ENCODE data around the gene DBF4B. TPM values are rescaled to one million over a fixed set of nuclear protein-coding genes. Genes with fewer than 3 reads are reported as not detected.
"Not testable (repeated sequence)": the region's sequence is repeated elsewhere in the genome, so short reads cannot be mapped to it uniquely, and the experiment has no call there.

Gene DBF4B
- total RNA-seq, 2 donors from 2014 or later: 31.1 to 44.9 TPM

DNA sequence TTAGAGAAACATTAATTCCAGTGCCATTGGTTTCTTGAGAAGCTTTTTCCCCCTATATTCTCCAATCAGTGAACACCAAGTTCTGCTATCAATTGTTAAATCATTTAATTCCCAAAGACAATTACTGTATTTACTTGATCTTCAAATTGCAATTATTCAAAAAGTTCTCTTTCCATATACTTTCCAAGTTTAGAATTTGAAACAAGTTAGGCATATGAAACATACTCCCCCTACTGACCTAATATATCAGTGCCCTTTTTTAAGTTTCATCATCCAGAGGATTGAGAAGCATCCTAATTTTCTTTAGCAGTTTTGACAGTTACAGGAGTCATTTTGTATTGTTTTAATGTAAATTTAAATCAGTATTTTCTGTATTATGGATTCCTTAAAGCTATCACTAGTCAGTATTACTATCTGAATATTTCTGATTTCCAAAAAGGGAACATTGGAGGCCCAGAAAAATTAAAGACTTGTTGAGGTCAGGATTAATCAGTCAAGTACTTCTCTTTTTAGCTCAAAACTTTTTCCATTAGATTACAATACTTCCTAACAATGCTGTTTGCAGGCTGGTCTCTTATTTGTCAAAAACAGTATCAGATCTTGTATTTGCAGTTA, 35.9 kb upstream of the DBF4B start:
- H3K4me3 Mint-ChIP-seq: no peak overlapping the region
- peaks cover 3% of the 10 kb centered on the region for H3K27me3 Mint-ChIP-seq (ENCODE audit: insufficient read depth)
- Histone ChIP-seq H3K4me3 (ENCODE audit: low read length) (no peak overlapping the region), H3K27me3 (ENCODE audit: control insufficient read depth, insufficient read depth, low read length, poor library complexity, severe bottlenecking) (no peaks in the 10 kb centered on the region), H3K36me3 (ENCODE audit: control insufficient read depth, insufficient read depth, low read length) (no peaks in the 10 kb centered on the region), H3K27ac (ENCODE audit: low read depth, low read length) (no peak overlapping the region), H3K9me3 (ENCODE audit: control insufficient read depth, low read length) (no peaks in the 10 kb centered on the region), H3K4me1 (ENCODE audit: control insufficient read depth, insufficient read depth, low read length) (no peaks in the 10 kb centered on the region), H3K9ac (ENCODE audit: extremely low read depth, low read length, poor library complexity, severe bottlenecking) (no peak overlapping the region)
- H3K4me1 Mint-ChIP-seq: no peaks in the 10 kb centered on the region
- TF ChIP-seq, protein P1, sequence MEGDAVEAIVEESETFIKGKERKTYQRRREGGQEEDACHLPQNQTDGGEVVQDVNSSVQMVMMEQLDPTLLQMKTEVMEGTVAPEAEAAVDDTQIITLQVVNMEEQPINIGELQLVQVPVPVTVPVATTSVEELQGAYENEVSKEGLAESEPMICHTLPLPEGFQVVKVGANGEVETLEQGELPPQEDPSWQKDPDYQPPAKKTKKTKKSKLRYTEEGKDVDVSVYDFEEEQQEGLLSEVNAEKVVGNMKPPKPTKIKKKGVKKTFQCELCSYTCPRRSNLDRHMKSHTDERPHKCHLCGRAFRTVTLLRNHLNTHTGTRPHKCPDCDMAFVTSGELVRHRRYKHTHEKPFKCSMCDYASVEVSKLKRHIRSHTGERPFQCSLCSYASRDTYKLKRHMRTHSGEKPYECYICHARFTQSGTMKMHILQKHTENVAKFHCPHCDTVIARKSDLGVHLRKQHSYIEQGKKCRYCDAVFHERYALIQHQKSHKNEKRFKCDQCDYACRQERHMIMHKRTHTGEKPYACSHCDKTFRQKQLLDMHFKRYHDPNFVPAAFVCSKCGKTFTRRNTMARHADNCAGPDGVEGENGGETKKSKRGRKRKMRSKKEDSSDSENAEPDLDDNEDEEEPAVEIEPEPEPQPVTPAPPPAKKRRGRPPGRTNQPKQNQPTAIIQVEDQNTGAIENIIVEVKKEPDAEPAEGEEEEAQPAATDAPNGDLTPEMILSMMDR (conservative IDR thresholded peaks at IDR 0.05): peak; percentile 85
- peaks cover 4% of the 10 kb centered on the region for H3K36me3 Mint-ChIP-seq (ENCODE audit: low read depth)
- no peak overlapping the region for H3K27ac Mint-ChIP-seq
- no peak for DNase-seq
- H3K9me3 Mint-ChIP-seq: no peaks in the 10 kb centered on the region

DNA sequence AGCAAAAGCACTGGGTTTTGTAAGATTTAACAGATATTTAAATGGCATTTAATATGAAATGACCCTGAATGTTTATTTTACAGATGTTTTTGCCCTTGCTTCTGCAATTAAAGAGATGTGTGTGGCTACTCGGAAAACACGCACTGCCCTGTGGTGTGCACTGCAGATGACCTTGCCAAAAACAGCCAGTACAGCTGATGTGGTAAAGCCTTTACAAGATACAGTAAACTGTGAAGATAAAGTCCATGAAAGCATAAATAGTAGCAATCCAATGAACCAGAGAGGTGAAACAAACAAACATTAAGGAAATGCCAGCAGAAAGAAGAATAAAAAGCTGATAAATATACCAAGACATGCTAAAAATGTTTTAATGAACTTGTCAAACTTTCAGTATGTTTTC, 34.6 kb upstream of the DBF4B start:
- H3K27me3 ChIP-seq (ENCODE audit: control insufficient read depth, insufficient read depth, low read length, poor library complexity, severe bottlenecking): no peaks in the 10 kb centered on the region
- H3K4me1 ChIP-seq (ENCODE audit: control insufficient read depth, insufficient read depth, low read length): no peaks in the 10 kb centered on the region
- H3K27ac Mint-ChIP-seq: no peak overlapping the region
- H3K9ac ChIP-seq (ENCODE audit: extremely low read depth, low read length, poor library complexity, severe bottlenecking): no peak overlapping the region
- H3K4me3 ChIP-seq (ENCODE audit: low read length): no peak overlapping the region
- WGBS, 2 experiments (ENCODE audit: insufficient coverage in 1 of 2, insufficient read length in 1 of 2): 98 to 100% methylated on average over 1 to 2 of the region's 2 CpGs
- no peak overlapping the region for H3K27ac ChIP-seq (ENCODE audit: low read depth, low read length)
- H3K36me3 ChIP-seq (ENCODE audit: control insufficient read depth, insufficient read depth, low read length): peaks cover 13% of the 10 kb centered on the region
- TF ChIP-seq, protein P1 (conservative IDR thresholded peaks at IDR 0.05): no peak
- no peak for DNase-seq
- H3K9me3 ChIP-seq (ENCODE audit: control insufficient read depth, low read length): no peaks in the 10 kb centered on the region
- H3K27me3 Mint-ChIP-seq (ENCODE audit: insufficient read depth): no peaks in the 10 kb centered on the region
- peaks cover 13% of the 10 kb centered on the region for H3K36me3 Mint-ChIP-seq (ENCODE audit: low read depth)
- H3K4me3 Mint-ChIP-seq: no peak overlapping the region
- peaks cover 2% of the 10 kb centered on the region for H3K4me1 Mint-ChIP-seq
- no peaks in the 10 kb centered on the region for H3K9me3 Mint-ChIP-seq

DNA sequence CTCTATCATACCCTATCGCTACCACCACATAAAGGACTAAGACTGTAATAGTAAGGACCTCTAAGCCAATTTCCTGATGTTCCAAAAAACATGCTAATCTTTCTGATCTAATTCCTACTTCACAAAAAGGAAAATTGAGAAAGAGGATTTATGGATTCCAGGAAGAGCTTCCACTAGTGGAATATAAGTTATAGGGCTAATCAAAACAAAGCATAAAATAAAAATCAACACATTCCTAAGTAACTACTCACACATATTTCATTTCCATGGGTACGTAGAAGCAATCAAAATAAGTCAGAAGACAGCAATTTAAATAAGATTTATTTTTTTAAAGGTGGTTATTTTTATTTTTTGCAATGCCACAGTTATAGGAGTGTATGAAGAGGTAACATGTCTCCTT, 31.3 kb upstream of the DBF4B start:
- no peak overlapping the region for H3K9ac ChIP-seq (ENCODE audit: extremely low read depth, low read length, poor library complexity, severe bottlenecking)
- WGBS, 2 experiments (ENCODE audit: insufficient coverage in 1 of 2, insufficient read length in 1 of 2): 100% methylated on average over 1 of the region's 2 CpGs; no CpG with 5 or more reads in 1 of the 2 experiments
- Mint-ChIP-seq H3K4me3 (no peak overlapping the region), H3K27ac (no peak overlapping the region), H3K27me3 (ENCODE audit: insufficient read depth) (no peaks in the 10 kb centered on the region), H3K9me3 (no peaks in the 10 kb centered on the region), H3K4me1 (peaks cover 2% of the 10 kb centered on the region), H3K36me3 (ENCODE audit: low read depth) (peaks cover 22% of the 10 kb centered on the region)
- H3K9me3 ChIP-seq (ENCODE audit: control insufficient read depth, low read length): no peaks in the 10 kb centered on the region
- no peaks in the 10 kb centered on the region for H3K4me1 ChIP-seq (ENCODE audit: control insufficient read depth, insufficient read depth, low read length)
- H3K36me3 ChIP-seq (ENCODE audit: control insufficient read depth, insufficient read depth, low read length): peaks cover 39% of the 10 kb centered on the region
- no peak for DNase-seq
- H3K27ac ChIP-seq (ENCODE audit: low read depth, low read length): no peak overlapping the region
- H3K4me3 ChIP-seq (ENCODE audit: low read length): no peak overlapping the region
- no peaks in the 10 kb centered on the region for H3K27me3 ChIP-seq (ENCODE audit: control insufficient read depth, insufficient read depth, low read length, poor library complexity, severe bottlenecking)
- TF ChIP-seq, protein P1 (conservative IDR thresholded peaks at IDR 0.05): no peak

DNA sequence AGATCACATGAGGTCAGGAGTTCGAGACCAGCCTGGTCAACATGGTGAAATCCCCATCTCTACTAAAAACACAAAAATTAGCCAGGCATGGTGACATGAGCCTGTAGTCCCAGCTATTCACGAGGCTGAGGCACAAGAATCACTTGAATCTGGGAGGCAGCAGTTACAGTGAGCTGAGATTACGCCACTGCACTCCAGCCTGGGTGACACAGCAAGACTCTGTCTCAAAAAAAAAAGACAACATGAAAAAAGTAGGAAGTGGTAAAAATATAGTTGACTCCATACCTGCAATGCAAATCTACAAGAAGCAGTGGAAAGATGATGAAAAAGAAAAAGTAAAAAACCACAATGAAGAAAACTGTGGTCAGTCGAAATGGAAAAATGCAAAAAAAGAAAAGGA, 25.2 kb upstream of the DBF4B start:
- peaks cover 53% of the 10 kb centered on the region for H3K36me3 ChIP-seq (ENCODE audit: control insufficient read depth, insufficient read depth, low read length)
- not testable (repeated sequence) for H3K27ac Mint-ChIP-seq; H3K4me3 ChIP-seq (ENCODE audit: low read length); DNase-seq; H3K27ac ChIP-seq (ENCODE audit: low read depth, low read length); H3K4me1 Mint-ChIP-seq; H3K4me3 Mint-ChIP-seq; H3K27me3 ChIP-seq (ENCODE audit: control insufficient read depth, insufficient read depth, low read length, poor library complexity, severe bottlenecking); H3K9me3 ChIP-seq (ENCODE audit: control insufficient read depth, low read length); H3K4me1 ChIP-seq (ENCODE audit: control insufficient read depth, insufficient read depth, low read length); H3K9me3 Mint-ChIP-seq; H3K9ac ChIP-seq (ENCODE audit: extremely low read depth, low read length, poor library complexity, severe bottlenecking); H3K27me3 Mint-ChIP-seq (ENCODE audit: insufficient read depth)
- WGBS, 2 experiments (ENCODE audit: insufficient coverage in 1 of 2, insufficient read length in 1 of 2): 86 to 96% methylated on average over 4 of the region's 4 CpGs
- H3K36me3 Mint-ChIP-seq (ENCODE audit: low read depth): peaks cover 41% of the 10 kb centered on the region

Data from endodermal cell (in vitro differentiated cells).